HG02588 (cell line): ENCODE results near the gene BLNK.
A peak's percentile ranks its signal among the peaks of the same experiment; 100 is the strongest.

Experiments
- ATAC-seq: cut with Tn5 transposase; IDR thresholded peaks from one replicate; pipeline ENCODE4 v1.9.1; 2021; ENCODE audit warnings: mild to moderate bottlenecking, moderate library complexity; ENCODE audit not compliant: unreplicated experiment

The BLNK gene

DNA sequence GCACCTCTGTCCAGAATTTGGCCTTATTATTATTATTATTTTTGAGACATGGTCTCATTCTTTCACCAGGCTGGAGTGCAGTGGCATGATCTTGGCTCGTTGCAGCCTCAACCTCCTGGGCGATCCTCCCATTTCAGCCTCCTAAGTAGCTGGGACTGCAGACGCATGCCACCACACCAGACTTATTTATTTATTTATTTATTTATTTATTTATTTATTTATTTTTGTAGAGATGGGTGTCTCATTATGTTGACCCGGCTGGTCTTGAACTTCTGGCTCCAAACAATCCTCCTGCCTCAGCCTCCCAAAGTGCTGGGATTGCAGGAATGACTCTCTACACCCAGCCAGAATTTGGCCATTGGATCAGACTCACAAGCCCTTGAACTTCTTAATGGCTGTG lies 6.4 kb downstream of the BLNK start:
- no peak for ATAC-seq

DNA sequence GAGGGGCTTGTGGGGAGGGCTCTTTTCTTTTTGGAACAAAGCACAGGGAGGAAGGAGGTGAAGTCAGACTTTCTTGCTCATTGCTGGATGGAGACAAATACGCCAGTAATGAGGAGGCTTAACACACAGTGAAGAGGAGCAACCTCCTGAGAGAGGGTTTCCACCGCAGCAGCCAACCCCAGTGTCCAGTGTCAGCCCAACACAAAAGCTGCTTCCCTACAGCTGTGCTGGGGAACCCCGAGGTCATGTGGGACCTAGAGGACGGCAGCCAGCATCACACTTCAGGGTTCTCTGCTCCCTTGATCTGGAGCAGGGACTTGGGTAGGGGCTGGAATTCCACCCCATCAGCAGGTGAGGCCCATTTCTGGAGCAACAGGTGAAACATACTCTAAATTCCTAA lies 7.7 kb downstream of the BLNK start:
- ATAC-seq: no peak

DNA sequence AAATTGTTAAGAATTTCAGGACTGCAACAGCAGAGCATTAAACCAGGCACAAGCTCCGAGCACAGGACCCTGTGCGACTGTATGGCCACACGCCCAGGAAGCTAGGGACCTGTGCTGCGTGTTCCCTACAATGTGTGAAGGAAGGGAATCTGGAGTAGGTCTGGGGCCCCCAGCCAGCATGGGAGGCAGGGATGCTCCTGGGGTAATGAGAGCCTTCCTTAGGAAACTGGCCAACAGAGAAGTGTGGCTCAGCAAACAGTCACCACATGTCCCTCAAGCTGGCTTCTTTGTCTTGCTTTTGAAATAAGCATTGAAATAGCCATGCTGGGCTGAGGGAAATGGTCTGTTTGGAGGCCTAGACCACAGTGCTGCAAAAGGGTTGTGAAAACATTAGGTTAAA lies 8.2 kb downstream of the BLNK start:
- ATAC-seq: no peak

DNA sequence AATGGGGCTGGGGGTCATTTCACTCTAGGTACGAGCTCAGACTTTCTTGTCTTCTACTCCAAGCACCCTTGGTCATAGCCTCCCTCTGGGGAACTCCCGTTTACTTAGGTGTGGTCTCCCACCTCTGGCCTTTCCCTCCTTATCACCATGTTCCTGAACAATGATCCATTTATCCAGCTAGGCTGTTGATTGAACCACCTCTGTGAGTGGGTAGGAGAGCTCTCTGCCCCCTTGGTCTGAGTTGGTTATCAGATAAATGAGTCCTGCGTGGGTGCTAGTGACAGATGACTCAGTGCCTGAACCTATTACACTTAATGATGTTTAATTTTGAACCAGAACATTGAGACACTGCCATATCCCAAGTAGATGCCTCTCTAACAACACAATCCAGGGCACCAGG lies 9.4 kb downstream of the BLNK start:
- ATAC-seq: no peak

DNA sequence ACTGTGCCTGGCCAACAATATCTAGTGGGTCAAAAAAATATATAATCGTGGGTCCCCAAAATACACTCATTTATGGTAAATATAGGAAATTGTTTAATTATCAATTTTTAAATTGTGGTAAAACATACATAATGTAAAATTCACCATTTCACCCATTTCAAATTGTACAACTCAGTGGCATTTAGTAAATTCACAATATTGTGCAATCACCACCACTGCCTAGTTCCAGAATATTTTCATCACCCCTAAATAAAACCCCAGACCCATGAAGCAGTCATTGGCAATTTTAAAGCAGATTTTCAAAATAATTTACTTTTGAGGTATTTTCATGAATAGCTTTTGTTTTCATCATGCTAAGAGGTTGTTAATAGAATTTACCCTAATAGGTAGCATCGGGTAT lies 10.2 kb downstream of the BLNK start:
- no peak for ATAC-seq

DNA sequence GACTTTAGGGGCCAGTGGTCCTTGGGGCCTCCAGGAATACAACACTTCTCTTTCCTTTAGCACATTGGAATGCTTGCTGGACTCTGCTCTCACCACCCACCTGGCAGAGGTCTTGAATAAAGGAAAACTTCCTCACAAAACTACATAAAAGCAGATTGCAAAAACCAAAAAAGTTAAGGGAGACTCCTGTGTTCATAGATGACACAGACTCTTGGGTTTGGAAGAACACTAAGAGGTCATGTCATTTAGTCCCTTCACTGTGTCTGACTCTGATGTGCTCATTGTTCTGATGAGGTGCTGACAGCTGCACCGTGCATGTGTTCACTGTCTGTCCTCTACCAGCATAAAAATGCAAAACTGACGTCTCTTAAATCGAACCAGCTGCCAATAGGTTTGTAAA lies 11.4 kb downstream of the BLNK start:
- ATAC-seq: no peak

DNA sequence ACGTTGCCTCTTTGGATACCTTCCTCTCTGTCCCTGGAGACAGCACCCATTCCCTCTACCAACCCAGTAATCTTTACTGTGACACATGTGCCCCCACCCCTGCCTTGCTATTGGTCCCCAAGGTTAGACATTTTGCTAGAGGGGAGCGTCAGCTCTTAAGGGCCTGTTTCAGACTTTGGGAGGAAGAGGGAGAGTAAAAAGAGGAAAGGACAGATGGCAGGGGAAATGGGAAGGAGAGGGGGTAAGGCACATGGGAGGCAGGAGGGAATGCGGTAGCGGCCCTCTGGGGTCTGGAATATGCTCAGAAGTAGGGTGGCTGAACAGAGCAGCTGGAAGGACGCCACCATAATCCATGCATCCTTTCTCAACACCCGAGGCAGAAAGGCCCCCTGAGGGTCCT lies 12.2 kb downstream of the BLNK start:
- no peak for ATAC-seq

DNA sequence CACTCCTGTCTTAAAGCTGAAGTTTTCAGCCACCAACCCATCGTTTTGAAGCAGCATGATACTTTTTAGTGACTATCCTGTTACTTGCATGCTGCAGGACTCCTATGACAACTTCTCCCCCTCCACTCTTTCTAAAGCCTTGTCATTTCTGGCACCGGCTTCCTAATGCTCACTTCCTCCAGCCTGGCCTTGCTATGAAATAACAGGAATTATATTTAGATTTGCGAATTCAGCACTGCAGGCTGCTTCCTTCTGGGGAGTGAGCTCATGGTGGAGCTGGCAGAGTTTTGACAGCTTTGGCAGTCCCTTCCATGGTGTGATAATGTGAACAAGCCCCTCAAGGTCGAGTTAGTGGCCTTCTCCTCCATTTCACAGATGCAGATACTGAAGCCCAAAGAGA lies 13.4 kb downstream of the BLNK start:
- ATAC-seq: no peak

DNA sequence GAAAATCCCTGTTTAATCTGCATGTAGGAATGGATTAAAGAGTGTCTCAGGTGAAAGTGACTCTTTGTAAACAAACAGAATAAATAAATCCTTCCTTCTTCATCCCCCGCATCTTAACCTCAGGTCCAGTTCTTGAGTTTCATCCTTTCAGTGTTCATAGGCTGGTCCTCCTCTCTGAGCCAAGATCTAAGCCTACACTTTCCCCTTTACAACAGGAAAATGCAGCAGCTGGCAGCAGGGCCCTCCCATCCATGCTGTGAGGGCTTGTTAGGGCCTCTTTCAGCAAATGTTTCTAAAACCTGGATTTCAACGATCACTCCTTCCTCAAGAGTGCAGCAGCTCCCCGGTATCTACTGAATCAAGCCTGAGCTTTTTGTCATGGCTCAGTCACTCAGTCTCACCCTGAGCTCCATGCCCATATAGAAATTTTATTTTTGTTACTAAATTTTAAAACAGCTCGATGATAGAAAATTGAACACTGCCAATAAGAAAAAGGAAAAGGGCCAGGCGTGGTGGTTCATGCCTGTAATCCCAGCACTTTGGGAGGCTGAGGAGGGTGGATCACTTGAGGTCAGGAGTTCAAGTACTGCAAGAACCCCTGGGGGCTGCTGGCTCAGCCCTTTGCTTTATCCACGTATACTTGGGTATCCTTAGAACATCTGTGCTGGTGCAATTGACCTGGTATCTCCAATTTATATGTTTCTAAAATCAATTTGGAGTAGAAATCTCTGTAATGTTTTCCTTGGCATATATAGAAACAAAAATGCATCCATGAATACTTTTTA lies 15.6 kb downstream of the BLNK start:
- no peak for ATAC-seq

DNA sequence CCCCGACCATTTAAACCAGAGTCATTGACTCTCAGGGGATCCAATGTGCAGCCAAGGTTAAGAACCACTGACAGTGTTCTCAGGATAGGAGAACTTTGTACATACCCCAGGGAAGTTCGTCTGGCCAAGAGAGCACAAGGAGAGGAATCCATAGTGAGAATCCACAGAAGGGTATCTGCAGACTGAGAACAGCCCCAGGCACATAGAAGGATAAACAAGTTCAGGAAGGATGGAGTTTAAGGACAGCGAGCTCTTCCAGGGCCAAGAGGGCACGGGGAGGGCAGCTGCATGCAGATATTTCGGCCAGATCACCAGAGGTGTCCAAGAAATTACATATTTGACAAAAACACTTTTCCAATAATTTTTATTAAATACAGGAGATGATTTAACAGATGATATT lies 16.4 kb downstream of the BLNK start:
- ATAC-seq: no peak

DNA sequence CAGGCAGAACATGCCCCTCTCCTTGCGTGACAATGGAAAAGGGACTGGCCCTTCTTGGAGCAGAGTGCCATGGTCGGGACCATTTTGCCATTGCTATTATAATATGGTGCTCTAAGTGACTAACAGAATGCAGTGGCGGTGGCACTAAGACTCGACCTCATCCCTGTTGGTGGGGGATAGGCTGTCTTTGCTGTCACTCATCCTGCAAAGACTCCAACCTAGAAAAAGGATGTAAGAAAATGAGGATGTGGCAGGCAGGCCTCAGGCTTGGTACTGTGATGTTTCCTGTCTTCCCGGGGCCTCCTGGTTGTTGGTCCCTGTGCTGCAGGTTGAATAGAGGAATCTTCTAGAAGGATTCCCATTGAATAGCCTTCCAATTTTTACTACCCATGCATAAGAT lies 18.6 kb downstream of the BLNK start:
- no peak for ATAC-seq

DNA sequence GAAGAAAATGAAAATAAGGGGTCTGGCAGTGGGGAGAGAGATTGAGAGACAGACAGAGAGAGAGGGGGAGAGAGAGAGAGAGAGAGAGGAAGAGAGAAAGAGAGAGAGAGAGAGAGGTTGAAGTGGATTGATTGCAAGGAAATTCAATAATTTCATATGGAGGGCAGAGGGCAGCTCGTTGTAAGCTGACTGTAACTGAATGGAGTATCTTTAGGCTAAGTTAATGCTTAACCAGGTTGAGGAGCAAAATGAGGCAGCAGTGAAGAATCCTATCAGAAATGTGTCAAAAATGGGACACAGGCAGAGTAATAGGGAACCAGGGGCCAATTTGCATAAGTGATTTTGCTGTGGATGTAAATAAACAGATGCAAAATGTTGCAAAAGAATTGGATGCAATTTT lies 21.0 kb downstream of the BLNK start:
- ATAC-seq: no peak

DNA sequence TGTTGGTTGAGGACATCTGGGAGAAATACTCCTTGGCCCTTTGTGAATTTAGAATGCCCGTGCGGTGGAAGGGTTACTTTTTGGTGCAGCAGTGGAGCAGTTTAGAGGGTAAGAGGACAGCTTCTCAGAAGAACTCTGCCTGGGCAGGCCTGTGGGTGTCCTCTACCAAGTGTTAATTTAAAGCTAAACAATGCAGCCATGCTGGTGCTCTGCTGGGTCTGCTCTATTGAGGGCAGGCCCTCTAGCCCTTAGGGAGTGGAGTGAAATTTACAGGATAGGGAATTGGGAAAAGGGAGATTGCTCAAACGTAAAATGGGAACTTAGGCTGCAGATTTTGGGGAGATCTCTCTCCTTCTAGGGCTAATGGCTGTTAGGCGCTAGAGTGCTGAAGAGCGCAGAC lies 22.1 kb downstream of the BLNK start:
- ATAC-seq: no peak

DNA sequence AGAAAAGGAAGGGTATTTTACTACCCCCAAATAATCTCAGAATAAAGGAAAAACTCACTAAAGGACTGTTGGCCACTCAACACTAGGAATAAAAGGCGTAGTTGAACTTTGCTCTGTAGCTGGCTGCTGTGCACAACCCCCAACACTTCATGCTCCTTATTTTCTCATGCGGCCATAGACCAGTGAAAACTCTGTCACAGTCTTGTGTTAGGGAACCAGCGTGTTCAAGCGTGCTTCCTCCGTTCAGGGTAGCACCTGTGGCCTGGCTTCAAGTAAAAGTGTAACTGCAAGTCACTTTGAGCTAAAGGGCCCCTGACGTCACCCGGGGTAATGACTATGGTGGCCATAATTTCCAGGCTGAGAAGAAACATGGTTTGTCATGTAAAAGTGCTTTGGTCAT lies 27.0 kb downstream of the BLNK start:
- ATAC-seq: peak; percentile 95

DNA sequence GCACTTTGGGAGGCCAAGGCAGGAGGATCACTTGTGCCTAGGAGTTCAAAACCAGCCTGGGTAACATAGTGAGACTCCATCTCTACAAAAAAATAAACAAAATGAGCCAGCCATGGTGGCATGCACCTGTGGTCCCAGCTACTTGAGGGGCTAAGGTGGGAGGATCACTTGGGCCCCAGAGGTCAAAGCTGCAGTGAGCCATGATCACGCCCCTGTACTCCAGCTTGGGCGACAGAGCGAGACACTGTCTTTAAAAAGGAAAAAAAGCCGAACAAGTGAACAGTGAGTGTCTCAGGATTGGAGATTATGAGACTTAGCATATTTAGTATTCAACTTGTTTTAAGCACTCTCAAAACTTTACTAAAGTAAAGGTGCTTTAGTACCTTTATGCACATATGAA lies 28.1 kb downstream of the BLNK start:
- ATAC-seq: no peak

DNA sequence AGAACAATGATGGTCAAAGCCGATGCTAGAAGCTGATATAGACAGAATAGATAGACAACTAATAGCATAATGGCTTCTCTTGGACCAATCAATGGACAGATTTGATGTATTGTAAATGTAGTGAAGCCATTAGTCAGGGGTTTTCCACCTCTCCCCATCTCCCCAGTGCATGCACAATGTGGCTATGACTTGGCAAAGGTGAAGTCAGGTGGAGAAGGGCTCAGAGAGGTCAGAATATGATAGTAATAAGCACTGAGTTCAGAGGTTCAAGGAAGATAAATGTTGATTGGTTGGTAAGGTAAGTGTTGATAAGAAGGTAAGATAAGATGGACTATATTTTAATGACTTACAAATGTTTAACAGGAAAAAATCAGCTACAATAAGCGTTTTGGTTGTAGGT lies 28.5 kb downstream of the BLNK start:
- ATAC-seq: no peak

DNA sequence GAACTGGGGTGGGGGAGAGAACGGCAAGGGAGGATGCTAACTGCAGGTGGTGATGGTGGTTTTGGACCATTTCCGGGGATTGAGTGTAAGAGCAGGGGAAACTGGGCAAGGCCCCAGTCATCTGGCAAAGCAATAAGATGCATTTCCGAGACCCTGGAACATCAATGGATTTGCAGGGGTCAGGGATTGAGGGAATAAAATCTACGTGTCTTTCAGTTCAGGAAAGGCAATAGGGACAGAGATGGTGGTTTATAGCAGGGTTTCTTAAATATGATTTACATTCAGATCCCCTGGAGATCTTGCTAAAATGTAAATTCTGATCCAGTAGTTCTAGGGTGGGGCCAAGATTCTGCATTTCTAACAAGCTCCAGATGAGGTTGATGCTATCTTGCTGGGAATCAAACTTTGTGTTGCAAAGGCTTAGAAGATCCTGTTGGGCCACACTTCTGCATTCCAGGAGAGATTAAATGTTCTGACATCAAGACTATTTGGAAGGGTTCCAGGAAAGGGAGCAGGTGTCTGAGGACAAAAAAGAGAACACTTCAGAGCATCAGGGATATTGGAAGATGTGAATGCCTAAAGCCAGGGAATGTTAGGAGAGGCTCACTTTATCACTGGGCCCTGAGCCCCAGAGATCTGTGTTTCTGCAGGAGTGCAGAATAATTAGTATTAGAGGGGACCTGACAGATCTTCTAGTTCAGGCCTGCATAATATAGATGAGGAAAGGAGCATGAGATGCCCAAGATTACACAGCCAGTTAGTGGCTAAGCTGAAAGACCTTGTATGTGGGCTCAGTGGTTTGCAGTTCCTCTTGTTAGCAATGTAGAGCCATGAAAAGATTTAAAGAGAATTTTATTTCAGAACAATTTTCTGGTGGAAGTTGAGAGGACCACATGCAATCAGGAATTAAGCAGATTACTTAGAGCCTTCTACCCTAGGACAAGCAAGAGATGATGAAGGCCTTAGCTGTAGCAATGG lies 32.4 kb downstream of the BLNK start:
- no peak for ATAC-seq

DNA sequence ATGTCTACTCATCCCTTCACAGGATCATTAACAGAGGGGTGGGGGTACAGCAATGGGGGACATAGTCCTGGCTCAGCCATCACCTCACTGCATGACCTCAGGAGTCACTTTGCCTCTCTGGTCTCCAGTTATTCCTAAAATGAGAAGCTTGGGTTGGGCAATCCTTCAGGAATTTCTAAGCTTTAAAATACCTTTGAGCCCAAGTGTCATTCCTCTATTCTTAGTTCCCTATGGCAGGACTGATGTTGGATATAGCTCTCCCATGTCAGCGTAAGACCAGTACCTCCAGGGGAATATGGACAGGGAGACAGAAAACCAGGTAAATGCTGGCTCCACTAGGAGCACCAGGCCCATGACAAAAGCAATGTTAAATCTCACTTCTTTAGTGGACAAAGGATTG lies 34.5 kb downstream of the BLNK start:
- no peak for ATAC-seq

DNA sequence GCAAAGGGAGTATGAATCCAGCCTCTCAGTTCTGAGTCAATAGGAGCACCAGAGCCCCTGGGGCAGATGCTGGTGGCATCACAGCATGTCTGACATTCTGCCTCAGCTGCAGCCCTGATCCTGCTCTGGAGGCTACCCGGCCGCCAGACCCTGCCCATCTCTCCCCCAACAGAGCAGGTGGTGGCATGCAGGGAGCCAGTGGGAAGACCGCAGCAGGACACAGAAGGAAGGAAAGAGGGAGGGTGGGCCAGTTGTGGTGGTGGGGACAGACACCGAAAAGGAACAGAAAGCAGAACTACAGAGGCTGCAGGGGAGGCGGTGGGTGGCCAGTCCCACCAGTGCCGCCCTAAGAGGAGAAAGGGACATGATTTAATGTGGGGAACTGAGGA lies 35.3 kb downstream of the BLNK start:
- no peak for ATAC-seq

DNA sequence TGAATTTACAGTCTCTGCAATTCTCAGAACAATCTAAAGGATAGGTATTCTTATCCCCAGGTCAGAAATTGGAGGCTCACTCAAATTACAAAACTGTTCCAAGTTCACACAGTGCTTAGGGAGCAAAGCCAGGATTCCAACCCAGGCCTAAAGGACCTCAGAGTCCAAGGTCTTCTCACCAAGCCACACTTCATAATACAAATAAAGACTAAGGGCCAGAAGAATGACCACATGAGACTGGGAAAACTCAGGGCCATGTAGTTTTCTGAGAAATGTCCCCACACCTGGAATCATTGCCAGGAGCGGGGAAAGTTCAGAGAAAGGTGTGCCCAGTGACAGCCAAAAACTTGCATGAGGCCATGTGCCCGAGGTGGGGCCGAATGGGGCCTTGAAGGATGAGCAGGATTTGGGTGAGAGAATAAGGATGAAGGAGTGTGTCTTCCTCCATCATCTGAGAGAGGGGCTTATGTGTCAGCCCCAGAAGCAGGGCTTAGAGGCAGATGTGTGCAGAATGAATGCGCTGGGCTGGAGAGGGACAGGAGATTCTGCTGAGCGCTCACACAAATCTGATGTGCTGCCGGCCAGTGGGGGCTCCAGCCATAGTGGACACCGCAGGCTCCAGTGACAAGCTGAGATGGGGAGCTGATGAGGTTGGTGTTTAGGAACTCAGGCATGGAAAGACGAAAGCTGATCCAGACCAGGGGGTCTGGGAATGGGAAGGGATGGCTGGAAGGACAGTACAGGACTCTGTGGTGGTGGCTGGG lies 35.9 kb downstream of the BLNK start:
- no peak for ATAC-seq

DNA sequence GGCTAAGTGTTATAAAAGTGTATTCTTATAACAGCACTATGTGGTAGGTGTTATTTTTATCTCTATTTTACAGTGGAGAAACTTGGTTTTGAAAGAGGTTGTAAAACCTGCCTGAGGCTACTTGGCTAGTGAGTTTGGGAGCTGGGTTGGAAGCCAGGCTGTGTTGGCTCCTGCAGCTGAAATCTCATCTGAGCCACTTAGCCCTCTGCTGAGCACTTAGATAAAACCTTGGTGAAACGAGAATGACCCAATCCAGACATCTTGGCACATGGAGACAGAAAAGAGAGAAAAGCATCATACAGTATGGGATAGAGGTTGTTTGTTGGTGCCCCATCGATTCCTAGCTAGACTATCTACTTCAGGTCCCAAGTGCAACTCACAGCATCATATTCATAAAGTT lies 37.4 kb downstream of the BLNK start:
- no peak for ATAC-seq

DNA sequence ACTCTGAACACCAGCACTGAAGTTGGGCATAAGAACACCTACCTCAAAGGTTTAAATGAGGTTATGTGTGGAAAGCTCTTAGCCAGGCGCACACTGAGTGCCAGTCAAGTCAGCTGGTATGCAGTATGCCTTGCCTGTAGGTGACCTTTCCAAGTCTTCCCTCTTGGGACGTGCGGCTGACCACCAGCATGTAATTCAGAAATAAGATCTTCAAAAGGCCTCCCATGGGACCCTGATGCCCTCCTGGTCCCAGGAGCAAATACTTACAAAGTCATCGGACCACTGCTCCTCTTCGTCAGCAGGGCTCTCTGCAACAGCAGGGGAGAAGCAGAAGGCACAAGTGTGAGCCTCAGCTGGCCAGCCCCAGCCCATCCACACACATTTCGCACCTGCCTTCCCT lies 40.8 kb downstream of the BLNK start:
- no peak for ATAC-seq
